Measurements from ENCODE around the gene PLPP7. TPM values are rescaled to one million over a fixed set of nuclear protein-coding genes. Genes with fewer than 3 reads are reported as not detected.

PLPP7 gene
- total RNA-seq, 1 donor from 2014 or later: 17.3 TPM

DNA sequence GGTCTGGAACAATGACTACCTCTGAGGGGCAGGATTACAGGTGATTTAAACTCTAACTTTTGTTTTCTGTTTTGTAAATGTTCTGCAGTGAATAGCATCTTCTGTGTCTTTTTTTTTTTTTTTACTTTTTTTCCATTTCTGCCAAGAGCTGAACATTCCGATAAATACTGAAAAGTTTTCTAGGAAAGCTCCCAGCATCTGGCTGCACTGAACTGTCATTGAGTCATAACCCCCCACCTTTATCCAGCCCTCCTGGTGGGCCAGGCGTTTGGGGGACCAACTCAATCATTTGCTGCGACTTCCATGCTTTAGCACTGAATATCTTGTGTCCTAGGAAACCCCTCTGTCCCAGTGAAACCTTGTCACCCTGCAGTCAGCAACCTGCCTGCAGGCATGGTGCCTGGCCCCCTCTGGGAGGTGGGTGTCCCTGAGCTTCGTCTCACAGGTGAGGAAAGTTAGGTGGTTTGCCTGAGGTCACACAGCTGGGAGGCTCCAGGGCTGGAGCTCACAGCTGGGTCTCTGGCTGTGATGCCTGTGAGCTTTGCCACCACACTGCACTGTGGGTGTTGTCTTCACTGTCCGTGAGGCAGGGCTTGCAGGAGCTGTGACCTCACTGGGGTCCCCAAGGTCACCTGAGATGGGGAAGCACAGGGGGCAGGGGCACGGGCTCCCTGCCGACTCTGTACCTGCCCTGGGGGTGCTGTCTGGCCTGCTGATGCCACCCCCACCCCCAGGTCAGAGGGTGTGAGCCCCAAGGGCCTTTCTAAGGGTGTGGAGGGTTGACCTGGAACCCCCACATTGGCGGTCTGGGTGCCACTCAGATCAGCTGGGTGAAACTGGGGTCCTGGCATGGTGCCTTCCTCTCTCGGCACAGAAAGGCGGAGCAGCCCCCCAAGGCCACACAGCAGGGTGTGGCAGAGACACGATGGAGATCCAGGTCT, 14.1 kb downstream of the PLPP7 start:
- no peak for DNase-seq
- H3K4me1 Mint-ChIP-seq (ENCODE audit: low read depth, unreplicated experiment): peaks cover 7% of the 10 kb centered on the region
- H3K36me3 Mint-ChIP-seq (ENCODE audit: unreplicated experiment): no peaks in the 10 kb centered on the region
- no peak overlapping the region for H3K4me3 Mint-ChIP-seq (ENCODE audit: unreplicated experiment)
- H3K27me3 Mint-ChIP-seq (ENCODE audit: unreplicated experiment): peaks cover 5% of the 10 kb centered on the region
- no peak overlapping the region for H3K27ac Mint-ChIP-seq (ENCODE audit: unreplicated experiment)
- TF ChIP-seq, protein P1, sequence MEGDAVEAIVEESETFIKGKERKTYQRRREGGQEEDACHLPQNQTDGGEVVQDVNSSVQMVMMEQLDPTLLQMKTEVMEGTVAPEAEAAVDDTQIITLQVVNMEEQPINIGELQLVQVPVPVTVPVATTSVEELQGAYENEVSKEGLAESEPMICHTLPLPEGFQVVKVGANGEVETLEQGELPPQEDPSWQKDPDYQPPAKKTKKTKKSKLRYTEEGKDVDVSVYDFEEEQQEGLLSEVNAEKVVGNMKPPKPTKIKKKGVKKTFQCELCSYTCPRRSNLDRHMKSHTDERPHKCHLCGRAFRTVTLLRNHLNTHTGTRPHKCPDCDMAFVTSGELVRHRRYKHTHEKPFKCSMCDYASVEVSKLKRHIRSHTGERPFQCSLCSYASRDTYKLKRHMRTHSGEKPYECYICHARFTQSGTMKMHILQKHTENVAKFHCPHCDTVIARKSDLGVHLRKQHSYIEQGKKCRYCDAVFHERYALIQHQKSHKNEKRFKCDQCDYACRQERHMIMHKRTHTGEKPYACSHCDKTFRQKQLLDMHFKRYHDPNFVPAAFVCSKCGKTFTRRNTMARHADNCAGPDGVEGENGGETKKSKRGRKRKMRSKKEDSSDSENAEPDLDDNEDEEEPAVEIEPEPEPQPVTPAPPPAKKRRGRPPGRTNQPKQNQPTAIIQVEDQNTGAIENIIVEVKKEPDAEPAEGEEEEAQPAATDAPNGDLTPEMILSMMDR (IDR thresholded peaks at IDR 0.05; ENCODE audit: partially characterized antibody, unreplicated experiment): no peak
- H3K9me3 Mint-ChIP-seq (ENCODE audit: unreplicated experiment): peaks cover 7% of the 10 kb centered on the region

DNA sequence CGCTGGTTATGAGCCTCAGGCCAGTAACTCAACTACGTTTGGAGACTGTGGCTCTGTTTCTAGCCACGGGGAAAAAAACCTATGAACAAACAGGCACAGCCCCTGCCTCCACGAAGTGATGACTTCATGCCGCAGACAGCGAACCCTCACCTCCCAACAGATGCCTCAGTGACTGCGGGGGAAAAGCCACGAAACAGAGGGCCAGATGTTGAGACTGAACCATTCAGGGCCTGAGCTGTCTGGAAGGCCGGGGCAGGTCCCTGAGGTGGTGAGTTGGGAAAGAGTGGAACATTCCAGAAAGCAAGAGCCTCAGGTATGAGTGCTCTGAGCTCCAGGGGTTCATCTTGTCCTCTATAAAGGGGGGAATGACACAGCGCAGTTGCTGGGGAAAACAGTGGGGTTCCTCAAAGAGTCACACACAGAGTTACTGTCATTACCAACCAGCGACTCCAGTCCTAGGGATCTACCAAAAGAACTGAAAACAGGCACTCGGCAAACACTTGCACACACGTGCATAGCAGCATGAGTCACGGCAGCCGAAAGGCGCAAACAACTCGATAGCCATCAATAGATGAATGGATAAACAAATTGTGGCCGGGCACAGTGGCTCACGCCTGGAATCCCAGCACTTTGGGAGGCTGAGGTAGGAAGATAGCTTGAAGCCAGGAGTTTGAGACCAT, 15.3 kb downstream of the PLPP7 start:
- H3K36me3 Mint-ChIP-seq (ENCODE audit: unreplicated experiment): no peaks in the 10 kb centered on the region
- H3K27me3 Mint-ChIP-seq (ENCODE audit: unreplicated experiment): peaks cover 5% of the 10 kb centered on the region
- H3K27ac Mint-ChIP-seq (ENCODE audit: unreplicated experiment): no peak overlapping the region
- no peak overlapping the region for H3K4me3 Mint-ChIP-seq (ENCODE audit: unreplicated experiment)
- TF ChIP-seq, protein P1 (IDR thresholded peaks at IDR 0.05; ENCODE audit: partially characterized antibody, unreplicated experiment): no peak
- no peak for DNase-seq
- peaks cover 7% of the 10 kb centered on the region for H3K4me1 Mint-ChIP-seq (ENCODE audit: low read depth, unreplicated experiment)
- H3K9me3 Mint-ChIP-seq (ENCODE audit: unreplicated experiment): peaks cover 7% of the 10 kb centered on the region

DNA sequence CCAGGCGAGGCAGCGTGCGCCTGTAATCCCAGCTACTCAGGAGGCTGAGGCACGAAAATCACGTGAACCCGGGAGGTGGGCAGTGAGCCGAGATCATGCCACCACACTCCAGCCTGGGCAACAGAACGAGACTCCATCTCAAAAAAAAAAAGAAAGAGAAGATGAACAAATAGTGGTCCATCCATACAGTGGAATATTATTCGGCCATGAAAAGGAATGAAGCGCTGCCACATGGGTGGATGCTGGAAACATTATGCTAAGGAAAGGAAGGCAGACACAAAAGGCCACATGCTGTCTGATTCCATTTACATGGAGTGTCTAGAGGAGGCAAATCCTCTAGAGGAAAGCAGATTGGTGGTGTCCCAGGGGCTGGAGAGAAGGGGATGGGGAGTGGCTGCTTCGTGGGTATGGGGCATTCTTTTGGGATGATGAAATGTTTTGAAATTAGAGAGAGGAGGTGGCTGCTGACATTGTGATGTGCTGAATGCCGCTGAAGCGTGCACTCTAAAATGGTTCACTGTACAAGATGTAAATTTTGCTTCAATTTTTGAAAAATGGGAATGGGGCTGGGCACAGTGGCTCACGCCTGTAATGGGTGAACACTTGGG, 17.0 kb downstream of the PLPP7 start:
- TF ChIP-seq, protein P1 (IDR thresholded peaks at IDR 0.05; ENCODE audit: partially characterized antibody, unreplicated experiment): no peak
- H3K27me3 Mint-ChIP-seq (ENCODE audit: unreplicated experiment): peaks cover 5% of the 10 kb centered on the region
- peaks cover 7% of the 10 kb centered on the region for H3K9me3 Mint-ChIP-seq (ENCODE audit: unreplicated experiment)
- peak overlapping the region; percentile 66 for H3K27ac Mint-ChIP-seq (ENCODE audit: unreplicated experiment)
- peaks cover 7% of the 10 kb centered on the region for H3K4me1 Mint-ChIP-seq (ENCODE audit: low read depth, unreplicated experiment)
- no peak for DNase-seq
- peak overlapping the region; percentile 30 for H3K4me3 Mint-ChIP-seq (ENCODE audit: unreplicated experiment)
- no peaks in the 10 kb centered on the region for H3K36me3 Mint-ChIP-seq (ENCODE audit: unreplicated experiment)

DNA sequence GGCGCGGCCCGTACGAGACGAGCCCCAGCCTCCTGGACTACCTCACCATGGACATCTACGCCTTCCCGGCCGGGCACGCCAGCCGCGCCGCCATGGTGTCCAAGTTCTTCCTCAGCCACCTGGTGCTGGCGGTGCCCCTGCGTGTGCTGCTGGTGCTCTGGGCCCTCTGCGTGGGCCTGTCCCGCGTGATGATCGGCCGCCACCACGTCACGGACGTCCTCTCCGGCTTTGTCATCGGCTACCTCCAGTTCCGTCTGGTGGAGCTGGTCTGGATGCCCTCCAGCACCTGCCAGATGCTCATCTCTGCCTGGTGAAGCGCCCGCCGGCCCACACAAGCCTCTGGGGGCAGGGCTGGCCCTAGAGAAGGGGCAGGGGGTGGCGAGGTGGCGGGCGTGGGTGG, 18.5 kb downstream of the PLPP7 start:
- DNase-seq: no peak
- Mint-ChIP-seq H3K4me3 (ENCODE audit: unreplicated experiment) (no peak overlapping the region), H3K4me1 (ENCODE audit: low read depth, unreplicated experiment) (peaks cover 7% of the 10 kb centered on the region), H3K36me3 (ENCODE audit: unreplicated experiment) (no peaks in the 10 kb centered on the region), H3K27ac (ENCODE audit: unreplicated experiment) (no peak overlapping the region), H3K9me3 (ENCODE audit: unreplicated experiment) (peaks cover 7% of the 10 kb centered on the region), H3K27me3 (ENCODE audit: unreplicated experiment) (peaks cover 7% of the 10 kb centered on the region)
- TF ChIP-seq, protein P1 (IDR thresholded peaks at IDR 0.05; ENCODE audit: partially characterized antibody, unreplicated experiment): no peak
